22Rv1 (cell line): ENCODE measurements around the gene HTR3D.

ENCODE experiments used
- CTCF ChIP-seq: fragments of 450-650 bp; IDR thresholded peaks from 2 replicates; pipeline ENCODE4 v1.5.1; 2017; ENCODE audit warnings: mild to moderate bottlenecking
- ZFX ChIP-seq: fragments of 450-650 bp; IDR thresholded peaks from 2 replicates; pipeline ENCODE4 v1.6.1; 2017; ENCODE audit warnings: antibody characterized with exemption, borderline replicate concordance

GRCh38 chr3:184050217-184050847 lies 18.8 kb downstream of the HTR3D start:
- TF ChIP-seq CTCF (no peak), ZFX (no peak)
